Stimulated activated CD8-positive, alpha-beta memory T cell treated with anti-CD3 and anti-CD28 coated beads, Interleukin-12 subunit alpha, Interleukin-12 subunit beta, amount 100 ng/mL, for 24 hours (primary cell): ENCODE results near the gene TSSK3.
"Not testable (repeated sequence)": the region's sequence is repeated elsewhere in the genome, so short reads cannot be mapped to it uniquely, and the experiment has no call there.

Experiments
- DNase-seq: peaks from one replicate; pipeline ENCODE4 v3.0.0-alpha.2; 2020; ENCODE audit errors: extremely low read depth

Gene TSSK3

GRCh38 chr1:32338637-32339145 lies 23.6 kb upstream of the TSSK3 start:
- DNase-seq, result no peak

GRCh38 chr1:32339363-32339978 lies 22.9 kb upstream of the TSSK3 start:
- no peak for DNase-seq

- no peak for DNase-seq
These were observed 21.1 kb upstream of the TSSK3 start for GRCh38 chr1:32341186-32341757.

- no peak for DNase-seq
These were observed 20.4 kb upstream of the TSSK3 start for GRCh38 chr1:32341971-32342370.

DNA sequence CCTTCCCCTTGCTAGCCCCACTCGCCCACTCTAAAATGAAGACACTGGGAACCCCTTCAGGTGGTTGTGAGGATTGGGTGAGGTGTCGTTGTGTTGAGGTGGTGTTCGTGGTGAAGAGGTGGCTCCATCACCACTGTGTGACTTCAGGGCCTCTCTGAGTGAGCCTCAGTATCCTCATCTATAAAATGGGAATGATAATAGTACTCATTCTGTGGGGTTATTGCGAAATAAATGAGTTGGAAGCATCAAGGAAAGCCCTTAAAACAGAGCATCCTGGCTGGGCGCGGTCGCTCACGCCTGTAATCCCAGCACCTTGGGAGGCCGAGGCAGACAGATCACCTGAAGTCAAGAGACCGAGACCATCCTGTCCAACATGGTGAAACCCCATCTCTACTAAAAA lies 19.6 kb upstream of the TSSK3 start:
- DNase-seq, result no peak

DNA sequence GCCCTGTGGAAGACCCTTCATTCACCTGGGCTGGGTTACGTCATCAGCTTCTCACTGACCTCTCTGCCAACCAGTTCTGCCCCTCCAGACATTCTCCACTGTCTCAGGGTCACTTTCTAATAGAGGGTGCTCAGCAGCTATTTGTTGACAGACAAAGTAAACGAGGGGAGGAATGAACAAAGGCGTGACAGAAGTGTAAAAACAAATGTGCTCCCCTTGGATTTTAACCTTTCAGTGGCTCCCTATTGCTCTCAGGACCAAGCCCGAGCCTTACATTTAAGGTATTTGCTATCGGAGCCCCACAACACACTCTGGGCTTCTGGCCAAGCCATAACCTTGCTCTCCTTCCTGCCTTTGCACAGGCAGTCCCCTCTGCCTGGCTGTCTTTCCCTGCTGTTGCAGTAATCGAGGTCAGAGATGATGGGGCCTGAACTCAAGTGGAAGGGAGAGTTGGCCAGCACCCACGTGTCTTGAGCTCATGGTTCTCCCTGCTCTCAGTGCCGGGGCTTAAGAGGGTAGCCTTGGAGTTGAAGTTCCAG lies 17.0 kb upstream of the TSSK3 start:
- no peak for DNase-seq

GRCh38 chr1:32346532-32347157 lies 15.7 kb upstream of the TSSK3 start:
- no peak for DNase-seq

DNA sequence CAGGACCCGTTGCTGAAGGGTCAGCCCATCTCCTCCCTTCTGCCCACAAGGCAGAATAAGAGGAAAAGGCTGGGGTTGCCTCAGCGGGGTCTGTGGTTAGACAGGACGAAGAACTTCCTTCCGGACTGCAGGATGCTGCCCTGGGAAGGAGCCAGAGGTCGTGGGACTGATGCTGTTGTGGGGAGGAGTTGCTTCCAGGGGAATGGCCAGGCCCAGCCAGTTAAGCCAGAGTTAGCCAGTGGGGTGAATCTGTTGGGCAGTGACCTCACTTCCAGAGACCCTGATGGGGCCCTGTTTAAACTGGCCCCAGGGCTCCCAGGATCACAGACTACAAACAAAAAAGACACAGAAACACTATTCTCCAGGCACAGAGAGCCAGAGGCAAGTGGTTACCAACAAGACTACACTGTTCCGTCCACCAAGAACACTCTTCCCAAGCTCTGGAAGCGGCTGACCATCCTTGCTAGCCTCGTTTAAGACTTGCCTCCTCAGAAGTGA lies 13.1 kb upstream of the TSSK3 start:
- no peak for DNase-seq

GRCh38 chr1:32350785-32351398 lies 11.4 kb upstream of the TSSK3 start:
- peak; percentile 42 for DNase-seq

DNA sequence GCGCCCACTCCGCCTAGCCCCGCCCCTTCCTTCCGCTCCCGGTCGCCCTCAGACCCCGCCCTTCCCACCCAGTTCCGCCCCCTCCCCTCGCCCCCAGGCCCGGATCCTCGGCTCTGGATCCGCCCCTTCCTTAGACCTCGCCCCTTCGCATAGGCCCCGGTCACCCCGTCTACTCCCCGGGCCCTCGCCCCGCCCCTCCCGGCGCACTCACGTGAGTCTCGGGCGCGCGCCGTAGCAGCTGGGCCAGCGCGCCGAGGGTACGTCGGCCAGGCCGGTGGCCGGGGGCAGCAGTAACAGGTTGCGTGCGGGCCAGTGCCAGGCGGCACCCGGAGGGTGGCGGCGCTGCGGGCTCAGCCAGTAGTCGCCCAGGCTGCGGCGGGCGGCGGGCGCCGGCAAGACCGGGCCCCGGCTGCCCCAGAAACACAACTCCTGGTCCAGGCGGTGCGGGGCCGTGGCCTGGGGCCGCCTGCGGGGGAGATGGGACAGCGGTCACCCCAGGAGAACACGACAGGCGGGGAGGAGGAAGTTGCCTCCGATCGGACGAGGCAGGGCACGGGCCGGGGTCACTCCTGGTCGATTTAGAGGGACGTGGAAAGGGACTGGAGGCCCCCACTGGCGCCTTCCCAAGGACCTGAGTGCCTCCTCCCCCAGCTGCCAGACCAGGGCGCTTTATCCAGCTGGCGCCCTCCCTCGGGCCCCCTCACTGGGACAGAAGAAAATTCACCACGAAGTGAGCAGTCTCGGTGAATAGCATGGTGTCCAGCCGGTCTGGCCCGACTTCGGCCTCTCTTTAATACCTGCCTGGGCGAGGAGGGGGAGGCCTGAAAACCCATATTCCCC lies 10.7 kb upstream of the TSSK3 start:
- DNase-seq, result peak; percentile 74

GRCh38 chr1:32352239-32352745 lies 10.0 kb upstream of the TSSK3 start:
- no peak for DNase-seq

- no peak for DNase-seq
These were observed 9.4 kb upstream of the TSSK3 start for GRCh38 chr1:32352831-32353383.

- no peak for DNase-seq
These were observed 8.9 kb upstream of the TSSK3 start for GRCh38 chr1:32353431-32353830.

- DNase-seq, result no peak
These were observed 8.3 kb upstream of the TSSK3 start for GRCh38 chr1:32353886-32354570.

DNA sequence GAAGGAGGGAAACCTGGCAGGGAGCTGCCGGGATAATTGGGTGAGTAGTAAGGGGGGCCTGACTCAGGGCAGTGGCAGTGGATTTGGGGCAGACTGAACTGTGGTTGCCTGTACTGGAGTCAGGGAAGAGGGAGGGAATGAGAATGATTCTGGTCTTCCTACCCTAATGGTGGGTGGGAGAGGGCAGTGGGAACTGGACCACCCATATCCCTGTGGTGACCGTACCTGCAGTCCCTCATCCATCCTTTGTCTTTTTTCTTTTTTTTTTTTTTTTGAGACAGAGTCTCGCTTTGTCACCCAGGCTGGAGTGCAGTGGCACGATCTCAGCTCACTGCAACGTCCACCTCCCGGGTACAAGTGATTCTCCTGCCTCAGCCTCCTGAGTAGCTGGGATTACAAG lies 6.6 kb upstream of the TSSK3 start:
- DNase-seq, result not testable (repeated sequence)

GRCh38 chr1:32356478-32356877 lies 5.9 kb upstream of the TSSK3 start:
- no peak for DNase-seq

GRCh38 chr1:32357614-32358013 lies 4.7 kb upstream of the TSSK3 start:
- no peak for DNase-seq

DNA sequence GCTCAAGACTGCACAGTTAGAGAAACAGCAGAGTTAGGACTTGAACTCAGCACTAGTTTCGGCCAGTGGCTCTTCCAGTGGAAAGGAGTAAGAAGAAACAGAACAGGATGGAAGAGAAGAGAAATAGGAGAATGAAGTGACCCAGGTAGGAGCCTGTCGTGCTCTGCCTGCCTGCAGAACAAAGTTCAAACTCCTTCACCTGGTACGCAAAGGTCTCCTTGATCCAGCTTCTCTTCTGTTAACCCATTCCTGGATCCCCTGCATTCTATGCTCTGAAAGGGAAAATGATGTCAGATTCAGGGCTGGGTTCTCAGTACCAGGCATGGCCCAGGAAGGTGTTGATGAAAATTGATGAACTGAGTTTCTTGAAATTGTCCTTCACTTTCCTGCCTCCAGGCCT lies 3.9 kb upstream of the TSSK3 start:
- DNase-seq, result no peak

DNA sequence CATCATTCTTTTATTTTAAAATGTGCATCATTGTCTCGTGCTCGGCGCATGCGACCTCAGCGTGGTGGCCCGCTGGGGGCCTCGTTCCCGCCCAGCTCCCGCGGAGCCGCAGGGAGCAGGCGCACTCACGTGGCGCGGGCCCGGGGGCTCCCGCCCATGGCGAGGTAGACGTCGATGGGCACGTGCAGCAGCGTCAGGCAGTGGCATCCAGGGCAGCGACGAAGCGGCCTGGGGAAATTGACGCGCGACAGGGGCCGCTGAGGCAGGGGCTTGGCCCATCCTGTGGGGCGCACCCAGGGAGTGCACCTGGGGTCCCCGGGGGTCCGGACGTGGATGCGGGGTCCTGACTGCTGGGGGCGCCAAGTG lies 1.0 kb upstream of the TSSK3 start:
- no peak for DNase-seq

GRCh38 chr1:32361674-32362473 lies 465 bp upstream of the TSSK3 start:
- DNase-seq, result no peak
